Breast epithelium (tissue), 4 donors: Measurements from ENCODE around the gene PITX3. TPM values are rescaled to one million over a fixed set of nuclear protein-coding genes. Genes with fewer than 3 reads are reported as not detected.

ENCODE experiments used
- DNase-seq, 2 donors: peaks; one replicate each; pipeline ENCODE4 v3.0.0-alpha.2; 2019; ENCODE audit warnings: low spot score in 2 of 2
- H3K27ac ChIP-seq, 2 donors: fragments of 200-600 bp; sonication (generic) in 1 of 2; one replicate each; pipeline ENCODE4 v1.5.1; 2016 to 2019; ENCODE audit warnings: mild to moderate bottlenecking in 1 of 2
- H3K27me3 ChIP-seq, 2 donors: fragments of 200-600 bp; sonication (generic) in 1 of 2; one replicate each; pipeline versions ENCODE4 v1.5.1 to v1.6.0; 2017 to 2019; ENCODE audit warnings: control low read depth in 1 of 2, mild to moderate bottlenecking in 1 of 2
- H3K36me3 ChIP-seq: fragments of 200-600 bp; one replicate; pipeline ENCODE4 v1.5.1; 2019
- H3K4me1 ChIP-seq, 2 donors: fragments of 200-600 bp; sonication (generic); one replicate each; pipeline ENCODE4 v1.5.1; 2016 to 2019; ENCODE audit warnings: control low read depth in 1 of 2
- H3K4me3 ChIP-seq, 3 donors: fragments of 200-600 bp; sonication (generic); 1 replicate in 2 of 3; 2 replicates in 1 of 3; pipeline ENCODE4 v1.5.1; 2016 to 2019; ENCODE audit warnings: mild to moderate bottlenecking in 3 of 3, moderate library complexity in 2 of 3
- H3K9me3 ChIP-seq, 2 donors: fragments of 200-600 bp; sonication (generic) in 1 of 2; one replicate each; pipeline ENCODE4 v1.5.1; 2016 to 2019; ENCODE audit warnings: control low read depth in 1 of 2
- CTCF ChIP-seq, 3 donors: fragments of 450-650 bp; IDR thresholded peaks; one replicate each; pipeline ENCODE4 v1.5.1; 2016 to 2017; ENCODE audit warnings: antibody characterized with exemption in 3 of 3, mild to moderate bottlenecking in 3 of 3, moderate library complexity in 3 of 3
- POLR2A ChIP-seq: fragments of 450-650 bp; IDR thresholded peaks from one replicate; pipeline ENCODE4 v1.6.1; 2016; ENCODE audit warnings: antibody characterized with exemption, mild to moderate bottlenecking, moderate library complexity
- POLR2AphosphoS5 ChIP-seq, 3 donors: sonication (generic); formaldehyde crosslinking; IDR thresholded peaks; one replicate each; pipeline ENCODE4 v1.6.1; 2017; ENCODE audit warnings: antibody characterized with exemption in 3 of 3
- intact Hi-C: fragments of 100-400 bp; cut with DNase I; formaldehyde crosslinking; loops from one replicate; pipeline ENCODE4 v1.15.1; 2023; ENCODE audit warnings: low total_unique reads
- total RNA-seq, 3 donors: library from RNA; depleted of rRNA; stranded (reverse); fragments of >200 nt; gene quantifications; one replicate each; pipeline ENCODE4 v1.1.0, GENCODE V29; 2016

PITX3 gene
- total RNA-seq, 3 donors from 2014 or later, result not detected

GRCh38 chr10:102230861-102231356 lies 10.4 kb downstream of the PITX3 start:
- no peak overlapping the region for H3K27ac ChIP-seq
- peak overlapping the region; percentile 38 to 77 (median 53) for H3K4me3 ChIP-seq
- no peaks in the 10 kb centered on the region for H3K36me3 ChIP-seq
- DNase-seq, result no peak
- peaks cover 3 to 30% of the 10 kb centered on the region in 2 donors for H3K27me3 ChIP-seq
- no peaks in the 10 kb centered on the region for H3K9me3 ChIP-seq
- TF ChIP-seq CTCF (IDR thresholded peaks at IDR 0.05) (peak in 1 of 3 donors; percentile 19), POLR2A (no peak), POLR2AphosphoS5 (IDR thresholded peaks at IDR 0.05) (no peak)
- H3K4me1 ChIP-seq, result peaks cover 8 to 10% of the 10 kb centered on the region in 2 donors
- intact Hi-C loops, result no loop called here

GRCh38 chr10:102230264-102230860 lies 10.9 kb downstream of the PITX3 start:
- intact Hi-C loops, result no loop called here
- Histone ChIP-seq H3K27me3 (peaks cover 3 to 30% of the 10 kb centered on the region in 2 donors), H3K36me3 (no peaks in the 10 kb centered on the region), H3K27ac (no peak overlapping the region), H3K4me1 (peaks cover 8 to 10% of the 10 kb centered on the region in 2 donors), H3K9me3 (no peaks in the 10 kb centered on the region), H3K4me3 (peak overlapping the region; percentile 38 to 77 (median 53))
- TF ChIP-seq POLR2AphosphoS5 (IDR thresholded peaks at IDR 0.05) (no peak), CTCF (IDR thresholded peaks at IDR 0.05) (no peak), POLR2A (no peak)
- DNase-seq, result no peak

GRCh38 chr10:102229810-102230263 lies 11.5 kb downstream of the PITX3 start:
- DNase-seq, result peak; percentile 75 to 89
- H3K4me3 ChIP-seq, result peak overlapping the region; percentile 38 to 77 (median 53)
- H3K36me3 ChIP-seq, result no peaks in the 10 kb centered on the region
- no peak for TF ChIP-seq POLR2A
- TF ChIP-seq CTCF (IDR thresholded peaks at IDR 0.05), result peak; percentile 41 to 96 (median 93)
- TF ChIP-seq POLR2AphosphoS5 (IDR thresholded peaks at IDR 0.05), result peak in 2 of 3 donors; percentile 31 to 41
- H3K9me3 ChIP-seq, result no peaks in the 10 kb centered on the region
- intact Hi-C loops, result loop anchor here (10.0 kb wide), 1 partner anchor 115 kb away; no protein-coding TSS in a partner anchor
- peaks cover 8 to 10% of the 10 kb centered on the region in 2 donors for H3K4me1 ChIP-seq
- no peak overlapping the region for H3K27ac ChIP-seq
- peaks cover 3 to 30% of the 10 kb centered on the region in 2 donors for H3K27me3 ChIP-seq

GRCh38 chr10:102227050-102227449 lies 14.3 kb downstream of the PITX3 start:
- DNase-seq, result no peak
- Histone ChIP-seq H3K4me3 (no peak overlapping the region), H3K4me1 (peaks cover 8 to 10% of the 10 kb centered on the region in 2 donors), H3K27me3 (peaks cover 2 to 29% of the 10 kb centered on the region in 2 donors), H3K9me3 (no peaks in the 10 kb centered on the region), H3K27ac (no peak overlapping the region), H3K36me3 (no peaks in the 10 kb centered on the region)
- intact Hi-C loops, result loop anchor here (10.0 kb wide), 1 partner anchor 118 kb away; no protein-coding TSS in a partner anchor
- no peak for TF ChIP-seq POLR2A
- TF ChIP-seq CTCF (IDR thresholded peaks at IDR 0.05), result no peak
- TF ChIP-seq POLR2AphosphoS5 (IDR thresholded peaks at IDR 0.05), result no peak

GRCh38 chr10:102226542-102226870 lies 14.8 kb downstream of the PITX3 start:
- H3K27me3 ChIP-seq, result peaks cover 0 to 24% of the 10 kb centered on the region in 2 donors
- H3K4me1 ChIP-seq, result peaks cover 6 to 10% of the 10 kb centered on the region in 2 donors
- peak overlapping the region in 1 of 2 donors; percentile 75 for H3K27ac ChIP-seq
- H3K9me3 ChIP-seq, result no peaks in the 10 kb centered on the region
- intact Hi-C loops, result loop anchor here (10.0 kb wide), 1 partner anchor 118 kb away; no protein-coding TSS in a partner anchor
- no peak for DNase-seq
- H3K4me3 ChIP-seq, result peak overlapping the region; percentile 25 to 62 (median 40)
- H3K36me3 ChIP-seq, result no peaks in the 10 kb centered on the region
- TF ChIP-seq POLR2A (no peak), CTCF (IDR thresholded peaks at IDR 0.05) (no peak), POLR2AphosphoS5 (IDR thresholded peaks at IDR 0.05) (no peak)
